BJ (cell line): ENCODE data around the gene EXOC6B. TPM values are rescaled to one million over a fixed set of nuclear protein-coding genes. Genes with fewer than 3 reads are reported as not detected.

ENCODE experiments used
- CTCF ChIA-PET: fragments of 350-600 bp; formaldehyde crosslinking; extraction: SDS; loops from one replicate; lab custom pipeline; 2021; ENCODE audit warnings: antibody characterized with exemption, inconsistent platforms; lab: Yijun Ruan, JAX
- POLR2A ChIA-PET: fragments of 300-600 bp; sonication (Branson Sonifier 250); formaldehyde crosslinking; extraction: SDS; loops from one replicate; lab custom pipeline; 2021; ENCODE audit warnings: antibody characterized with exemption; lab: Charles Lee
- DNase-seq: peaks from one replicate; pipeline ENCODE4 v3.0.0-alpha.2; 2011; ENCODE audit warnings: low read depth
- H3K27me3 ChIP-seq: 2 replicates; pipeline ENCODE4 v1.6.0; 2011; ENCODE audit warnings: low read length; ENCODE audit not compliant: control insufficient read depth, insufficient read depth
- H3K36me3 ChIP-seq: 2 replicates; pipeline ENCODE4 v1.5.1; 2011; ENCODE audit warnings: low read length; ENCODE audit not compliant: control insufficient read depth, insufficient read depth
- H3K4me3 ChIP-seq: 2 replicates; pipeline ENCODE4 v1.5.1; 2011; ENCODE audit warnings: low read depth, mild to moderate bottlenecking, control low read depth, low read length
- CTCF ChIP-seq: IDR thresholded peaks from 2 replicates; pipeline ENCODE4 v1.5.1; 2011; ENCODE audit warnings: low read depth, mild to moderate bottlenecking, control low read depth, inconsistent platforms, low read length, moderate library complexity; ENCODE audit not compliant: insufficient read depth
- polyA plus RNA-seq: library from polyadenylated mRNA; depleted of rRNA; stranded (reverse); fragments of >200 nt; gene quantifications from 2 replicates; pipeline ENCODE4 v1.2.3, GENCODE V29; 2011; rRNA removed
- small RNA-seq: library from RNA; depleted of rRNA; stranded (forward); fragments of <200 nt; gene quantifications from one replicate; pipeline ENCODE3, GENCODE V24; 2012; ENCODE audit warnings: low replicate concordance, low read depth; ENCODE audit not compliant: insufficient read length

The EXOC6B gene
- polyA plus RNA-seq, 1 experiment, result 15.5 TPM

GRCh38 chr2:72126186-72127100, 699.4 kb downstream of the EXOC6B start:
- Histone ChIP-seq H3K4me3 (no peak overlapping the region), H3K27me3 (no peaks in the 10 kb centered on the region; the same call in 1 of the 2 replicates), H3K36me3 (no peaks in the 10 kb centered on the region)
- DNase-seq, result no peak
- ChIA-PET CTCF (interaction anchor here (2.9 kb wide), 1 partner anchor 9 kb away, joined by 7 read pairs; no protein-coding TSS in a partner anchor), POLR2A (no interaction called here)
- TF ChIP-seq CTCF, result no peak

Small RNA genes lying within 50 kb of the gene (small RNA-seq; reads per million reads assigned to genes)
- gene RF00592 (0.63 reads per million), gene RNU2-39P (0.63 reads per million)

Other genes starting within 250 kb of the EXOC6B start
- 14.9 and 22.9 TPM in 2 replicates for gene SPR, start 61.4 kb upstream of the EXOC6B start, polyA plus RNA-seq
- gene EMX1, start 91.5 kb upstream of the EXOC6B start, polyA plus RNA-seq, result not detected in 2 replicates
- gene SFXN5, start 245.7 kb upstream of the EXOC6B start, polyA plus RNA-seq, result 10.8 and 11.5 TPM in 2 replicates